Peyer's patch (tissue), 4 donors: ENCODE measurements around the gene KLHL10. TPM values are rescaled to one million over a fixed set of nuclear protein-coding genes. Genes with fewer than 3 reads are reported as not detected.
"Not testable (repeated sequence)": the region's sequence is repeated elsewhere in the genome, so short reads cannot be mapped to it uniquely, and the experiment has no call there.

ENCODE experiments used
- DNase-seq, 3 donors: peaks; one replicate each; pipeline ENCODE4 v3.0.0-alpha.2; 2017 to 2019
- H3K27ac ChIP-seq, 4 donors: fragments of 200-600 bp; sonication (generic); one replicate each; pipeline ENCODE4 v1.5.1; 2016 to 2019
- H3K27me3 ChIP-seq, 2 donors: fragments of 200-600 bp; sonication (generic); one replicate each; pipeline ENCODE4 v1.5.1; 2019
- H3K36me3 ChIP-seq, 3 donors: fragments of 200-600 bp; sonication (generic); one replicate each; pipeline ENCODE4 v1.5.1; 2016 to 2019
- H3K4me1 ChIP-seq, 4 donors: fragments of 200-600 bp; sonication (generic); one replicate each; pipeline ENCODE4 v1.5.1; 2016 to 2019
- H3K4me3 ChIP-seq, 4 donors: fragments of 200-600 bp; sonication (generic); 1 replicate in 3 of 4; 2 replicates in 1 of 4; pipeline ENCODE4 v1.5.1; 2016 to 2019; ENCODE audit warnings: mild to moderate bottlenecking in 1 of 4
- H3K9me3 ChIP-seq, 4 donors: fragments of 200-600 bp; sonication (generic); one replicate each; pipeline ENCODE4 v1.5.1; 2016 to 2019; ENCODE audit warnings: mild to moderate bottlenecking in 1 of 4
- POLR2A ChIP-seq, 2 donors: fragments of 450-650 bp; IDR thresholded peaks; one replicate each; pipeline ENCODE4 v1.5.1; 2017; ENCODE audit warnings: antibody characterized with exemption in 2 of 2, mild to moderate bottlenecking in 2 of 2, moderate library complexity in 2 of 2
- total RNA-seq, 4 donors: library from RNA; depleted of rRNA; stranded (reverse); fragments of >200 nt; gene quantifications; one replicate each; pipeline ENCODE4 v1.1.0, GENCODE V29; 2016
- TF ChIP-seq, protein P1 (sequence below), 6 experiments: fragments of 450-650 bp in 4 of 6; fragments of 200-600 bp in 2 of 6; sonication (generic) in 1 of 6; IDR thresholded peaks; one replicate each; pipeline ENCODE4 v1.5.1; 2017 to 2019; ENCODE audit warnings: antibody characterized with exemption in 6 of 6, mild to moderate bottlenecking in 3 of 6, moderate library complexity in 1 of 6

KLHL10 gene
- total RNA-seq, 4 donors from 2014 or later, result not detected

DNA sequence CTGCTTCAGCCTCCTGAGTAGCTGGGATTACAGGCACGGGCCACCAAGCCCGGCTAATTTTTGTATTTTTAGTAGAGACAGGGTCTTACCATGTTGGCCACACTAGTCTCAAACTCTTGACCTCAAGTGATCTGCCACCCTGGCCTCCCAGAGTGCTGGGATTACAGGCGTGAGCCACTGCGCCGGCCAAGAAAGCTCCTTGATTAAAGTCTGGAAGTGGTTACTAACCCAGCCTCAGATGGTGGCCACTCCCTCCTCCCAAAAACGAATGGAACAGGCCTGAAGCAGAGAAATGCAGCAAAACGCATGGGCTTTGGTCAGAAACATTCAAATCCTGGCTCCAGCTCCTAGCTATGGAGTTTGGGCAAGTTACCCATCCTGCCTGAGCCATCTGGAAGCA is 13.5 kb upstream of the KLHL10 start:
- H3K27ac ChIP-seq, result no peak overlapping the region
- no peak overlapping the region for H3K4me3 ChIP-seq
- TF ChIP-seq, protein P1, sequence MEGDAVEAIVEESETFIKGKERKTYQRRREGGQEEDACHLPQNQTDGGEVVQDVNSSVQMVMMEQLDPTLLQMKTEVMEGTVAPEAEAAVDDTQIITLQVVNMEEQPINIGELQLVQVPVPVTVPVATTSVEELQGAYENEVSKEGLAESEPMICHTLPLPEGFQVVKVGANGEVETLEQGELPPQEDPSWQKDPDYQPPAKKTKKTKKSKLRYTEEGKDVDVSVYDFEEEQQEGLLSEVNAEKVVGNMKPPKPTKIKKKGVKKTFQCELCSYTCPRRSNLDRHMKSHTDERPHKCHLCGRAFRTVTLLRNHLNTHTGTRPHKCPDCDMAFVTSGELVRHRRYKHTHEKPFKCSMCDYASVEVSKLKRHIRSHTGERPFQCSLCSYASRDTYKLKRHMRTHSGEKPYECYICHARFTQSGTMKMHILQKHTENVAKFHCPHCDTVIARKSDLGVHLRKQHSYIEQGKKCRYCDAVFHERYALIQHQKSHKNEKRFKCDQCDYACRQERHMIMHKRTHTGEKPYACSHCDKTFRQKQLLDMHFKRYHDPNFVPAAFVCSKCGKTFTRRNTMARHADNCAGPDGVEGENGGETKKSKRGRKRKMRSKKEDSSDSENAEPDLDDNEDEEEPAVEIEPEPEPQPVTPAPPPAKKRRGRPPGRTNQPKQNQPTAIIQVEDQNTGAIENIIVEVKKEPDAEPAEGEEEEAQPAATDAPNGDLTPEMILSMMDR (IDR thresholded peaks at IDR 0.05), result no peak
- TF ChIP-seq POLR2A (IDR thresholded peaks at IDR 0.05), result no peak
- peaks cover 0 to 7% (median 0%) of the 10 kb centered on the region in 3 donors for H3K36me3 ChIP-seq
- no peaks in the 10 kb centered on the region for H3K27me3 ChIP-seq
- no peak for DNase-seq
- H3K4me1 ChIP-seq, result no peaks in the 10 kb centered on the region
- H3K9me3 ChIP-seq, result no peaks in the 10 kb centered on the region

DNA sequence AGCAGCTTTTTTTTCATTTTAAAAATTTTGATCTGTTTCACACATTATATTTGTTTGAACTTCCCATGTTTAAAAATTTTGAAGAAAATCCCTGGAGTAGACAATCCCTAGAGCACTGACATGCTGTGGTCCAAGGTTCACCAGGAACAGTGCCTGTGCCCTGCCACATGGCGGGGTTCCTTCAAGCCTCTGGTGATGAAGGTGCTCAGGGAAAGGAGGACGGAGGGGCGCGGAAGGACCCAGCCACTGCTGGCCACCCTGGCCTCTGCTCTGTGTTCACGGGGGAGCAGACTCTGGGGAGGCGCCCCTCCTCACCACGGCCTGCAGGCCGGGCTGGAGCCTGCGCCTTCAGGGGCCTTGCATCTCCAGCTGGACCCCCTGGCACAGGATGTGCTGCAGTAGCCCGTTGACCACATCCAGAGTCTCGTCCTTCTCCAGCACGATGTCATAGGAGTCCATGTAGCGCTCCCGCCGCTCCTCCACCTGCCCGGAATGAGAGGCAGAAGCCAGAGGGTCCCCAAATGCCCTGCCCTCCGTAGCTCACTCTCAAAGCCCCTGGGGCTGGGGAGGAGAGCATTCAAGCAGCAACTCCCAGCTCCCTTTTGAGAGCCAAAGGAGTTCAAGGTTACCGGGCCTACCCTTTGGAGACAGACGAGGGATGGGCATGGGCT is 12.3 kb upstream of the KLHL10 start:
- no peaks in the 10 kb centered on the region for H3K9me3 ChIP-seq
- H3K4me1 ChIP-seq, result no peaks in the 10 kb centered on the region
- DNase-seq, result peak in 1 of 3 donors; percentile 20
- H3K27ac ChIP-seq, result no peak overlapping the region
- no peak overlapping the region for H3K4me3 ChIP-seq
- no peaks in the 10 kb centered on the region for H3K27me3 ChIP-seq
- TF ChIP-seq POLR2A (IDR thresholded peaks at IDR 0.05), result no peak
- TF ChIP-seq, protein P1 (IDR thresholded peaks at IDR 0.05), result no peak
- peaks cover 0 to 13% (median 0%) of the 10 kb centered on the region in 3 donors for H3K36me3 ChIP-seq

DNA sequence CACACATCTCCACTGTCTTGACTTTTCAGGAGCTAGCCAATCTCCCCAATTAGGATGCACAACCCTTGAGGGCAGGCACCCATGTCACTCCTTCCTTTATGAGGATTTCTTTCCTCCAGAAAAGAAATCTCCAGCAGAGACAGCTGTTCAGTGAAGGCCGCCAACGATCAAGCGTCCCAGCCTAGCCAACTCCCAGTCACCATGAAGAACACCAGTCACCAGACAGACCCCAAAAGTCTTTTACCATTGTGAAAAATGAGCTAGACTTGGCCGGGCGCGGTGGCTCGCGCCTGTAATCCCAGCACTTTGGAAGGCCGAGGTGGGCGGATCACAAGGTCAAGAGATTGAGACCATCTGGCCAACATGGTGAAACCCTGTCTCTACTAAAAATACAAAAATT is 7.7 kb upstream of the KLHL10 start:
- DNase-seq, result peak in 1 of 3 donors; percentile 15
- not testable (repeated sequence) for H3K27ac ChIP-seq, H3K4me3 ChIP-seq, H3K27me3 ChIP-seq, H3K9me3 ChIP-seq, H3K4me1 ChIP-seq
- peaks cover 0 to 30% (median 0%) of the 10 kb centered on the region in 3 donors for H3K36me3 ChIP-seq

DNA sequence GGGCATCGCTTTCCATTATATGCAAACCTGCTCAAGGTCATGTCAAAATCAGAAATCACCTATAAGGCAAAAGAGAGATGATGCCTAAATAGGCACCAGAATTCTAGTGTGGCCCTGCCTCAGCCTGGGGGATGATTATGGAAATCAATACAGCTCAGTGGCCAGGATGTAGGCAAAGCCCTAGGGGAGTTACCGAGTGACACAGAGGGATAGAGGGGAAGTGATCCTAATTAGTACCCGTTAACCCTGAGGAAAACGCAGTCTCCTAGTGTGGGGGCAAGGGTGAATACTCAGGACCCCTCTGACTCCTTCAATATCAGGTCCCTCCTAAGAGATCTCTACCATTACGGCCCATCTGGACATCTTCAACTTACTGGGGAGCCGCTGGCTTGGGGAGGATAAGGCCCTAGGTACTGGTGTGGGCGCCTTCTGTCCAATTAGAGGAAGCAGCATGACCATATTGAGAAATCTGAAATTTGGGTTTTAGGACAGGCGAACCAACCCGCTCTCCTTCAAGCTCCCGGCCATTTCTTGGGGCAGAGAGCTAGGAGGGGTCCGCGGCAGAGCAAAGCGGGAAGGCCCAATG is 2.3 kb upstream of the KLHL10 start:
- Histone ChIP-seq H3K27ac (peak overlapping the region in 3 of 4 donors; percentile 34 to 73 (median 54)), H3K4me1 (peaks cover 0 to 5% (median 2%) of the 10 kb centered on the region in 4 donors), H3K36me3 (peaks cover 0 to 17% (median 0%) of the 10 kb centered on the region in 3 donors), H3K9me3 (no peaks in the 10 kb centered on the region), H3K27me3 (no peaks in the 10 kb centered on the region), H3K4me3 (peak overlapping the region; percentile 52 to 88 (median 77))
- DNase-seq, result no peak
- TF ChIP-seq, protein P1 (IDR thresholded peaks at IDR 0.05), result no peak
- no peak for TF ChIP-seq POLR2A (IDR thresholded peaks at IDR 0.05)

DNA sequence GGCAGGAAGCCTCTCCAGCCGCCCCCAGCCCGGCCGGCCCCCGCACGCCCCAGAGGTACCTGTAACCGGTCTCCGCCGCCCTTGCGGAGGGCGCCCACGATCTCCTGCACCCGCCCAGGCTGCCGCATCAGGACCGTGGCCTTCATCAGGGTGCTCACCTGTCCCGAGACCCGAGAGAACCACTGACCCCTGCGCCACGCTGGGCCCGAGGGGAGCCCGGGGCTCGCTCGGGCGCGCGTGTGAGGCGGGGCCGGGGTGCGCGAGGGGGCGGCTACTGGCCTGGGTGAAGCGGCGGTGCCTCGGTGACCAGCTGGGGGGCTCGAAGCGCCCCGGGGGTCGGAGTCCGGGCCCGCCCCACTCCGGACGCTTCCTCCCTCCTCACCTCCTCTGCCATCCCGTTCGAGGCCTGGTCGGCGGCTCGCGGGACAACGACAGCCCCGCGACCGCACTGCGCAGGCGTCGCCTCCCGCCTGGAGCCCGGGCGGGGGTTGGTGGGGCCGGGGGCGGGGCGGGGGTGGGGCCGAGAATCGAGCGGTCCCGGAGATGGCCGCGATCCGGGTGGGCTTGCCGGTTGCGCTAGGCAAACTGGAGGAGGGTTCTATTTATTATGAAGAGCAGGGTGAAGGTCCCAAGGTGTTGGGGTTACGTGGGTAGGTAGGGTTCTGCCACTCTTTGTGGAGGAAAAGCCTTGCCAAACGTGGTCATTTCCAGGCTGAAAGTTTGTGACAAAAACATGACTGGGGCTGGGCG is 1.6 kb upstream of the KLHL10 start, which contains the start of gene NT5C3B:
Gene NT5C3B (minus strand): TSS at position 433 of the 750 bp plus-strand sequence. CDS start 39 bp downstream, at position 394.
- H3K36me3 ChIP-seq, result peaks cover 0 to 10% (median 0%) of the 10 kb centered on the region in 3 donors
- TF ChIP-seq, protein P1 (IDR thresholded peaks at IDR 0.05), result no peak
- no peaks in the 10 kb centered on the region for H3K9me3 ChIP-seq
- H3K27me3 ChIP-seq, result no peaks in the 10 kb centered on the region
- DNase-seq, result peak; percentile 49 to 79 (median 62)
- H3K27ac ChIP-seq, result peak within 1 kb of the TSS; percentile 34 to 73 (median 62)
- H3K4me3 ChIP-seq, result peak within 1 kb of the TSS; percentile 52 to 88 (median 77)
- peaks cover 0 to 5% (median 2%) of the 10 kb centered on the region in 4 donors for H3K4me1 ChIP-seq
